ENCODE data around the gene KRTAP10-1.

DNA sequence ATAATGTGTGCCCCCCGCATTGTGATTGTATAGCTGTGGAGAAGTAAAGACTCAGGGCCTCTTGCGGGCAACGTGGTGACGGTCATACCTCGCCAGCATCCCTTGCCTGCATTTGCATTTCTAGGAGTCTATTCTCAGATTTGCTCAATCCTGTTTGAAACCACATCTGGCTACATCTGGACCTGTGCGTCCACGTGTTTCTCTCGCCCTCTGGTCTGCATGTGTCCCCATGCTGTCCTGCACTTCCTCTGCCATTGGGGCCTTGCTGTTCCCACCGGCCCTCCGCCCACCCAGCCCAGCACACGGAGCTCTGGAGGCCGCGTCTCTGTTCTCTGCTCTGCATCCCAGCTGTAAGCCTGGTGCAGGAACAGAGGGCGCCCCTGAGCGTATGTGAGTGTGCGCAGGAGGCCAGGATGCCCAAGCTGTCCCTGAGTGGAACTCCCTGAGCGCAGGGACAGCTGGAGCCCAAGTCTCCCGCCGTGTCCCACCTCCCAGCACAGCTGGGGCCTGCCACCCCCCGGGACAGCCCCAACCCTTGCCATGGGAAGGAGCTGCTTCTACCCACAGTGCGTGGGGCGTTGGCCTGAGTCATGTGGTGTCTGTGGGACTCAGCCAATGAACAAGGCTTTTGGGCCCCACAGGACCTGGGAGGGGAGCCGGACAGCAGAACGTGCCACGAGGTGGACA lies 9.7 kb upstream of the KRTAP10-1 start:
- no peak for TF ChIP-seq EZH2 (IDR thresholded peaks at IDR 0.05; ENCODE audit: borderline replicate concordance, low read depth, low read length, poor library complexity, severe bottlenecking)
- TF ChIP-seq CTCF (conservative IDR thresholded peaks at IDR 0.05; ENCODE audit: low read depth, low read length), result no peak

Data from A673 (cell line).